Measurements from ENCODE around the gene AATF. TPM values are rescaled to one million over a fixed set of nuclear protein-coding genes. Genes with fewer than 3 reads are reported as not detected.
A peak's percentile ranks its signal among the peaks of the same experiment; 100 is the strongest.

The AATF gene
- total RNA-seq, 2 donors from 2014 or later, result 27.3 to 45.7 TPM

DNA sequence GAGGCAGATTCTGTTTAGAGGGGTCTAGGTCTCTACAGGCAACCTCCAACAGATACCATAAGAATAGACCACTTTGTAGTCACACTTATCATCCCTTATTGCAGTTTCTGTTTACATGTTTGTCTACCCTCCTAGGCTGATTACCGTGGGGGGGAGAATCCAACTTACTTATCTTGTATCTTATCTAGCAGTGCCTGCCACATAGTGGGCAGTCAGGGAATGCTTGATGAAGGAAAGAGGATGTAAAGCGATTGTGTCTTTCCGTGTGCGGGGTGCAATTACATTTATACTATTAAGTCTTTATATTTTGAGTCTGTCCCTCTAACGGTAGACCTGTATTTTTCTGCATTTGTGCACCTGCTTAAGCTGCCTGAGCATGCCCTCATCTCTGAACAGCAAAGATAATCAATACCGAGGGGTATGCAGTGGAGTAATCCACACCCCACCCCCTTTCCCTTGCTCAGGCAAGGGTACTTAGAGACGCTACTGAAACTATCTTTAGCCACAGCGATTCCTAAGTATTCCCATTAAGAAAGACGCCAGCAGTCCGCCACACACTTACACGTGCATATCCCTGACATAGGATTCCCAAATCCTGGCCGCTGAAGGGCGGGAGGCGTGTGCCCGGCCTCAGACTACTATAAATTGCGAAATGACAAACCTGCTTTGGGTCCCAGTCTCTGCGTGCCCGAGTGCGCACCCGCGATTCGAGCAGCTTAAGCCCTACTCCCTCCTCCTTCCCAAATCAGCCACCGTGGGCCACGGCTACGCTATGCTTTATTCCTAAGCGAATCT lies 635 bp upstream of the AATF start:
- no peaks in the 10 kb centered on the region for H3K4me1 ChIP-seq (replicated peaks)
- H3K9me3 ChIP-seq, result no peaks in the 10 kb centered on the region
- peaks cover 21% of the 10 kb centered on the region for H3K27me3 ChIP-seq (replicated peaks; ENCODE audit: insufficient read depth)
- WGBS, result 2% methylated on average over 26 of the region's 26 CpGs
- H3K36me3 ChIP-seq, result no peaks in the 10 kb centered on the region
- no peak for DNase-seq (ENCODE audit: low spot score)
- intact Hi-C loops (cut with DNase I), result no loop called here
- H3K27ac ChIP-seq, result peak overlapping the region; percentile 73 to 78
- no peak for TF ChIP-seq POLR2AphosphoS5 (IDR thresholded peaks at IDR 0.05)
- no peak for TF ChIP-seq POLR2A (IDR thresholded peaks at IDR 0.05)
- TF ChIP-seq CTCF (IDR thresholded peaks at IDR 0.05), result no peak
- peak overlapping the region; percentile 74 to 82 for H3K4me3 ChIP-seq

- peak overlapping the region; percentile 74 to 82 for H3K4me3 ChIP-seq
- 11% methylated on average over 9 of the region's 9 CpGs for WGBS
- intact Hi-C loops (cut with DNase I), result no loop called here
- no peaks in the 10 kb centered on the region for H3K9me3 ChIP-seq
- TF ChIP-seq CTCF (IDR thresholded peaks at IDR 0.05) (no peak), POLR2AphosphoS5 (IDR thresholded peaks at IDR 0.05) (no peak), POLR2A (IDR thresholded peaks at IDR 0.05) (no peak)
- no peaks in the 10 kb centered on the region for H3K4me1 ChIP-seq (replicated peaks)
- H3K27ac ChIP-seq, result peak overlapping the region; percentile 73 to 78
- H3K36me3 ChIP-seq, result peaks cover 0 to 4% of the 10 kb centered on the region in 2 donors
- DNase-seq (ENCODE audit: low spot score), result no peak
- H3K27me3 ChIP-seq (replicated peaks; ENCODE audit: insufficient read depth), result peaks cover 17% of the 10 kb centered on the region
Measured at GRCh38 chr17:36949461-36949927, 740 bp downstream of the AATF start.

DNA sequence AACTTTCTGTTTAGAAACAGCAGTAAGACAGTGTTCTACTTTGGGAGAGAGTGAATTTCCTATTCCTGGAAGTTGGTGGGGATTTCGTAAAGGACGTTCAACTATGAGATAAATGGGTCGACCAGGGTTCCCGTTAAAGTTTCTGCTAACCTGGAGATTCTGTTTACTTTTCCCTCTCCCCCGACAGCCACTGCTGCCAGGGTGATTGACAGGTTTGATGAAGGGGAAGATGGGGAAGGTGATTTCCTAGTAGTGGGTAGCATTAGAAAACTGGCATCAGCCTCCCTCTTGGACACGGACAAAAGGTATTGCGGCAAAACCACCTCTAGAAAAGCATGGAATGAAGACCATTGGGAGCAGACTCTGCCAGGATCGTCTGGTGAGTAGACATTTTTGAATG lies 1.3 kb downstream of the AATF start:
- intact Hi-C loops (cut with DNase I), result no loop called here
- H3K27ac ChIP-seq, result no peak overlapping the region
- 59% methylated on average over 8 of the region's 8 CpGs for WGBS
- no peaks in the 10 kb centered on the region for H3K4me1 ChIP-seq (replicated peaks)
- peaks cover 0 to 4% of the 10 kb centered on the region in 2 donors for H3K36me3 ChIP-seq
- H3K27me3 ChIP-seq (replicated peaks; ENCODE audit: insufficient read depth), result peaks cover 17% of the 10 kb centered on the region
- TF ChIP-seq POLR2A (IDR thresholded peaks at IDR 0.05), result no peak
- TF ChIP-seq POLR2AphosphoS5 (IDR thresholded peaks at IDR 0.05), result no peak
- no peak for TF ChIP-seq CTCF (IDR thresholded peaks at IDR 0.05)
- DNase-seq (ENCODE audit: low spot score), result no peak
- no peaks in the 10 kb centered on the region for H3K9me3 ChIP-seq
- peak overlapping the region in 1 of 2 donors; percentile 74 for H3K4me3 ChIP-seq

DNA sequence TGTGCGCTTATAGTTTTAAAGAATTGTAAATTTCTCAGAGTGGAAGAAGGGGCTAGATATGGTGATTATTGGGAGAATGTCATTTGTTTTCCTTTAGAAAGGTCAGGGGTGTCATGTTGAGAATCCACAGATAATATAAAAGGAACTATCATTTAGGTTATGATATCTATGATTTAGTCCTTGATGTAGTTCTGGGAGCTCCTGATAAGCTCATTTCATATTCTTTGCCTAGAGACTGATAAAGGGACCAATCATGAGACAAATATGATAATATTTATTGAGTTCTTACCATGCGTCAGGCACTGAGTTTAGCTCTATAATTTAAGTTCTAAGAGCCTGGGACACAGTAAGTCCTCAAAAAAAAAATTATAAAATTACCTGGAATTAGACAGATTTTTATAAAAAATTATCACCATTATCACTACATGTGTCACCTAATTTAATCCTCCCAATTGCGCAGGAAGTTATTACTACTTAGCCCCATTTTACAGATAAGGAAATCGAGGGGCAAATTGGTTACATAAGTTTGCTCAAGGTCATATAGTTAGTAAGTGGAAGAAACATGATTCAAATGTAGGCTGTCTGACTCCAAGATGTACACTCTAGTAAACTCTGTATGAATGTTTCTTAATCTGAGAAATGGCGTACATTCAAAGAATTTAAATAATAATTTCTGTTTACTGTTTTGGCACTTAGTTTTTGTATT lies 2.5 kb downstream of the AATF start:
- intact Hi-C loops (cut with DNase I), result no loop called here
- no peak overlapping the region for H3K27ac ChIP-seq
- H3K9me3 ChIP-seq, result no peaks in the 10 kb centered on the region
- H3K4me3 ChIP-seq, result no peak overlapping the region
- WGBS, result 96% methylated on average over 5 of the region's 5 CpGs
- H3K27me3 ChIP-seq (replicated peaks; ENCODE audit: insufficient read depth), result peaks cover 12% of the 10 kb centered on the region
- DNase-seq (ENCODE audit: low spot score), result no peak
- no peaks in the 10 kb centered on the region for H3K4me1 ChIP-seq (replicated peaks)
- peaks cover 0 to 4% of the 10 kb centered on the region in 2 donors for H3K36me3 ChIP-seq
- no peak for TF ChIP-seq CTCF (IDR thresholded peaks at IDR 0.05)
- no peak for TF ChIP-seq POLR2AphosphoS5 (IDR thresholded peaks at IDR 0.05)
- TF ChIP-seq POLR2A (IDR thresholded peaks at IDR 0.05), result no peak

Data from prostate gland (tissue), 2 donors.